H4 (cell line): ENCODE measurements around the gene CENPQ. TPM values are rescaled to one million over a fixed set of nuclear protein-coding genes. Genes with fewer than 3 reads are reported as not detected.

Experiments used
- DNase-seq: peaks from one replicate; pipeline ENCODE4 v3.0.0-alpha.2; 2015; ENCODE audit warnings: low spot score
- total RNA-seq: library from RNA; depleted of rRNA; stranded (reverse); fragments of >200 nt; shearing (Covaris generic); gene quantifications from 2 replicates; pipeline ENCODE4 v1.2.3, GENCODE V29; 2014; rRNA removed

The CENPQ gene
- total RNA-seq, 1 experiment from 2014 or later = 22.8 TPM

- peak; percentile 96 for DNase-seq
These were observed 78.1 kb downstream of the CENPQ start for GRCh38 chr6:49541210-49541724.

GRCh38 chr6:49541936-49542335 is 78.8 kb downstream of the CENPQ start:
- DNase-seq = peak; percentile 57

Other genes starting within 250 kb of the CENPQ start
- gene MMUT, start 117 bp upstream of the CENPQ start, total RNA-seq = 9.9 and 11.1 TPM in 2 replicates
- not detected in 2 replicates for gene GLYATL3, start 36.6 kb downstream of the CENPQ start, total RNA-seq
- 2.6 and 2.9 TPM in 2 replicates for gene C6orf141, start 87.3 kb downstream of the CENPQ start, total RNA-seq
- gene RHAG, start 173.5 kb downstream of the CENPQ start, total RNA-seq = not detected in 2 replicates